GM11168 (cell line): ENCODE results near the gene AGA.

Source experiments
- in situ Hi-C: fragments of 300-500 bp; cut with MboI; formaldehyde crosslinking; loops from one replicate; pipeline ENCODE4 v1.12.0; 2022; ENCODE audit warnings: low sequenced_read_pairs; ENCODE audit not compliant: unreplicated experiment

The AGA gene

GRCh38 chr4:177448850-177449249 lies 6.6 kb upstream of the AGA start:
- in situ Hi-C loops: no loop called here

- in situ Hi-C loops: no loop called here
Observed at GRCh38 chr4:177447417-177448004, 5.3 kb upstream of the AGA start.

GRCh38 chr4:177446586-177446985 lies 4.3 kb upstream of the AGA start:
- in situ Hi-C loops: no loop called here

- in situ Hi-C loops: no loop called here
Observed at GRCh38 chr4:177444911-177445736, 2.9 kb upstream of the AGA start.

- in situ Hi-C loops: no loop called here
Observed at GRCh38 chr4:177441061-177441802, 1.0 kb downstream of the AGA start.

GRCh38 chr4:177436456-177436855 lies 5.8 kb downstream of the AGA start:
- in situ Hi-C loops: no loop called here

GRCh38 chr4:177434667-177435066 lies 7.6 kb downstream of the AGA start:
- in situ Hi-C loops: no loop called here

GRCh38 chr4:177427192-177427591 lies 15.0 kb downstream of the AGA start:
- in situ Hi-C loops: no loop called here

- in situ Hi-C loops: no loop called here
Observed at GRCh38 chr4:177419434-177419833, 22.8 kb downstream of the AGA start.

- in situ Hi-C loops: no loop called here
Observed at GRCh38 chr4:177413656-177414055, 28.6 kb downstream of the AGA start.

- in situ Hi-C loops: no loop called here
Observed at GRCh38 chr4:177413076-177413475, 29.2 kb downstream of the AGA start.

- in situ Hi-C loops: no loop called here
Observed at GRCh38 chr4:177411996-177412395, 30.2 kb downstream of the AGA start.

GRCh38 chr4:177410566-177410965 lies 31.7 kb downstream of the AGA start:
- in situ Hi-C loops: no loop called here

GRCh38 chr4:177408023-177408422 lies 34.2 kb downstream of the AGA start:
- in situ Hi-C loops: no loop called here

- in situ Hi-C loops: no loop called here
Observed at GRCh38 chr4:177405508-177405907, 36.7 kb downstream of the AGA start.

- in situ Hi-C loops: no loop called here
Observed at GRCh38 chr4:177404986-177405385, 37.3 kb downstream of the AGA start.

GRCh38 chr4:177404342-177404741 lies 37.9 kb downstream of the AGA start:
- in situ Hi-C loops: no loop called here

GRCh38 chr4:177403746-177404145 lies 38.5 kb downstream of the AGA start:
- in situ Hi-C loops: no loop called here

- in situ Hi-C loops: no loop called here
Observed at GRCh38 chr4:177401658-177402273, 40.5 kb downstream of the AGA start.

- in situ Hi-C loops: no loop called here
Observed at GRCh38 chr4:177400030-177400429, 42.2 kb downstream of the AGA start.

- in situ Hi-C loops: no loop called here
Observed at GRCh38 chr4:177396352-177396751, 45.9 kb downstream of the AGA start.
